ENCODE results near the gene GPR155.

GPR155 gene, protein sequence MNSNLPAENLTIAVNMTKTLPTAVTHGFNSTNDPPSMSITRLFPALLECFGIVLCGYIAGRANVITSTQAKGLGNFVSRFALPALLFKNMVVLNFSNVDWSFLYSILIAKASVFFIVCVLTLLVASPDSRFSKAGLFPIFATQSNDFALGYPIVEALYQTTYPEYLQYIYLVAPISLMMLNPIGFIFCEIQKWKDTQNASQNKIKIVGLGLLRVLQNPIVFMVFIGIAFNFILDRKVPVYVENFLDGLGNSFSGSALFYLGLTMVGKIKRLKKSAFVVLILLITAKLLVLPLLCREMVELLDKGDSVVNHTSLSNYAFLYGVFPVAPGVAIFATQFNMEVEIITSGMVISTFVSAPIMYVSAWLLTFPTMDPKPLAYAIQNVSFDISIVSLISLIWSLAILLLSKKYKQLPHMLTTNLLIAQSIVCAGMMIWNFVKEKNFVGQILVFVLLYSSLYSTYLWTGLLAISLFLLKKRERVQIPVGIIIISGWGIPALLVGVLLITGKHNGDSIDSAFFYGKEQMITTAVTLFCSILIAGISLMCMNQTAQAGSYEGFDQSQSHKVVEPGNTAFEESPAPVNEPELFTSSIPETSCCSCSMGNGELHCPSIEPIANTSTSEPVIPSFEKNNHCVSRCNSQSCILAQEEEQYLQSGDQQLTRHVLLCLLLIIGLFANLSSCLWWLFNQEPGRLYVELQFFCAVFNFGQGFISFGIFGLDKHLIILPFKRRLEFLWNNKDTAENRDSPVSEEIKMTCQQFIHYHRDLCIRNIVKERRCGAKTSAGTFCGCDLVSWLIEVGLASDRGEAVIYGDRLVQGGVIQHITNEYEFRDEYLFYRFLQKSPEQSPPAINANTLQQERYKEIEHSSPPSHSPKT

GRCh38 chr2:174486563-174487107 is at the start of gene GPR155:
GPR155 (minus strand) TSS chr2:174487029; CDS start chr2:174481956, 5,073 bp downstream.
- peak in 1 of 2 donors; percentile 22 for DNase-seq (ENCODE audit: low read depth in 2 of 2)

DNA sequence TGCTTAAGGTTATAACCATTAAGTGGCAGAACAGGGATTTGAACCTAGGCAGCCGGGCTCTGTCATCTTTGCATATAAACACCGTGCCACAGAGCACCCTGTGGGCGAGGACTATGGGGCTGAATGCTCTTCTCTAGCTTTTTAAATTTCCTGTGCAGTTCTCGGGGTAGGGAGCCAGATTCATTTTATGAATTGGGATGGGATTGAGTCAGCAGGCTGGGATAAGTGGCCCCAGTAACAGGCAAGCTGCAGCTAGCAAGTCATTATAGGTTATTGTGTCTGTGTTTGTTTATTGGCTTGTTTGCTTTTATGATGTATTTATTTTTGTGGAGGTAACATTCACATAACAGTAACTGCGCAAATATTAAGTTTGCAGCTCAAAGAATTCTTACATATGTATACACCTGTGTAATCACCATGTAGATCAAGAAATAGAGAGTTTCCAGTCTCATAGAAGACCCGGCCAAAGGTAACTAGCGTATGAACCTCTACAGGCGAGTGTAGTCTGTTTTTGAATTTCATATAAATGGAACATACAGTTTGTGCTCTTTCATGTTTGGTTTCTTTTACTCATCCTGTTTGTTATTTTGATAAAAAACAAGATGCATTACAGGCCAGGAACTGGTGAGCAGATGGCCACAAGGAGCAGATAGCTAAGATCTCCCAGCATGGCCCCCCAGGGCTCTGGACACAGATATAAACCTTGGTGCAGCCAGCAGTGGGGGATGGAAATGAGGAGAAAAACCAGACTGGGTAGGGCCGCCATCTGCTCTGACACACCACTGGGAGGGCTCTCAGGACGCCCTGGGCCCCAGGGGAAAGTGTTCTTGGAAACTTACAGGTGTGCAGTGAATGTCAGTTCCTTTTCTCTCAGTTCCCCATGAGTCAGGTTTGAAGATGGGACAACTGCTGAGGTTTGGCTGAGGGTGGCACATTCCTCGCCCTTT is 49.2 kb upstream of the GPR155 start:
- no peak for DNase-seq (ENCODE audit: low read depth in 2 of 2)

- no peak for DNase-seq (ENCODE audit: low read depth in 2 of 2)
These were observed 48.3 kb upstream of the GPR155 start for GRCh38 chr2:174535083-174535482.

DNA sequence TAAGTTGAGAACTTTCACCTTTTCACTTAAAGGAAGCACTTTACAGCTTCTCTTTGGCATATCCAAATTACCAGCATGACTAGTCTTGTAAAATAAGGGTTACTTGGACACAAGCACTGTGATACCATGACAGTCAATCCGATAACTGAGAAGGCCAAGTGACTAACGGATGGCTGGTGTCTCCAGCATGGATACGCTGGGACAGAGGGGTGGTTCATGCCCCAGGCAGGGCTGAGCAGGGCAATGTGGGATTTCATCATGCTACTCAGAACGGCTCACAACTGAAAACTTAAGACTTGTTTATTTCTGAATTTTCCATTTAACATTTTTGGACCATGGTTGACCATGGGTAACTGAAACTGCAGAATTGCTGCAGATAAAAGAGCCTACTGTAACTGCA is 43.1 kb upstream of the GPR155 start:
- no peak for DNase-seq (ENCODE audit: low read depth in 2 of 2)

DNA sequence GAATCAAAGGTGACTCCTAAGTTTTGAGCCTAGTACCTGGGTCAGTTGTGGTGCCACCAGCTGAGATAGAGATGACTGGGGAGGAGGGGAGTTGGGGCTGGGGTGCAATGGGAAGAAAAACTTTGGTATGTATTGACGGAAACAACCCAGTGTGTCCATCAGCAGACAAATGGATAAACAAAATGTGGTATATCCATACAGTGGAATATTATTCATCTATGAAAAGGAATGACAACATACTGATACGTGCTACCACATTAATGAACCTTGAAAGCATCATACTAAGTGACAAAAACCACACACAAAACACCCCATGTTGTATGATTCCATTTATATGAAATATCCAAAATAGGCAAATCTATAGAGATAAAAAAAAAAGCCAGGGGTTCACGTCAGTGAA is 41.1 kb upstream of the GPR155 start:
- DNase-seq (ENCODE audit: low read depth in 2 of 2), result no peak

- DNase-seq (ENCODE audit: low read depth in 2 of 2), result no peak
These were observed 40.4 kb upstream of the GPR155 start for GRCh38 chr2:174527101-174527721.

DNA sequence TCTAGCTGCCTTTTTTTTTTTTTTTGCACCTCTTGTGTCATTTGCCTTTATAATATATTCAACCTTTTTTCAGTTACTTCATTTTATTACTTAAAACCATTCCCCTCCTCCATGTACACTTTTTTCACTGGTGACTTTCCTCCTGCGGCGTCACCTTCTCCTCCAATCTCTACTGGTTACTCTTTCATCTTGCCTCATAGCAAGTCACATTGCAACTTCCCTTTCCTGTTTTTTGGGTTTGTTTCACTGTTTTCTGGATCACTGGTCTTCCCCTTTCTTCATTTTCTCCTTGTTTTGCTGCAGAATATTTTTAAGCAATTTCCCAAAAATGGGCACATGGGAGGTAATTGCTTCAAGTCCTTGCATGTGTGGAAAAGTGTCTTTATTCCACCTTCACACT is 37.7 kb upstream of the GPR155 start:
- DNase-seq (ENCODE audit: low read depth in 2 of 2), result no peak

DNA sequence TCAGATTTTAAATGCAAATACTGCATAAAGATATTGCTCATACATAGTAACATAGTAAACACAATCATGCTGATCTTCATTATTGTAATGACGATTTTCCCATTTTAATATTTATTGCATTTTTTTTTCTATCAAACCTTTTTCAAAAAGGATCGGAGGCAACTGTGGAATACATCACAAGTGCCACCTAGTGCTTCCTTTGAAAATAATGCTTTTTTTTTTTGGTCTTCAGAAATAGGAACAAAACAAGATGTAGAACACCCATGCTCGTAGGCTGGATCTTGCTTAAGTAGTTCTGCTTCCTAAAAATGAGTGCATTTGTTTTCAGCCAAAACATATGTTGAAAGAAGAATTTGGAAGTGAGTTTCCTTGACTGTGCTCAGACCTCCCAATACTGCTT is 35.7 kb upstream of the GPR155 start:
- DNase-seq (ENCODE audit: low read depth in 2 of 2), result no peak

GRCh38 chr2:174518395-174518794 is 31.6 kb upstream of the GPR155 start:
- no peak for DNase-seq (ENCODE audit: low read depth in 2 of 2)

- DNase-seq (ENCODE audit: low read depth in 2 of 2), result no peak
These were observed 29.9 kb upstream of the GPR155 start for GRCh38 chr2:174516501-174517378.

DNA sequence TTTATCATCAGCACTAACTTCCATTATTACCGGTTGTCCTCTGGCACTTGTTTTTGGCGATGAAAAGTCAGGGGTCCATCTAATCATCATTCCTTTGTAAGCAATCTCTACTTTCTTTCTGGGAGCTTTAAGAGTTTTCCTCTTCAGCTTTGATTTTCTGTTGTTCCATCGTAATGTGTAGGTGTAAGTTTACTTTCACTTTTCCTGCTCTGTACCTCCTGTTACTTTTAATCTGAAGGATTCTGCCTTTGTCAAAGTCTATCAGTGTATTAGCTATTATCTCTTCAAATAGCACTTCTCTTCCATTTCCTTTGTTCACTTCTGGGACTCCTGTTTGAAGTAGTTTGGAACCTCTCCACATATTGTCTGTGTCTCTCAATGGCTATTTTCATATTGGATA is 25.5 kb upstream of the GPR155 start:
- DNase-seq (ENCODE audit: low read depth in 2 of 2), result no peak

- DNase-seq (ENCODE audit: low read depth in 2 of 2), result no peak
These were observed 24.9 kb upstream of the GPR155 start for GRCh38 chr2:174511580-174512260.

DNA sequence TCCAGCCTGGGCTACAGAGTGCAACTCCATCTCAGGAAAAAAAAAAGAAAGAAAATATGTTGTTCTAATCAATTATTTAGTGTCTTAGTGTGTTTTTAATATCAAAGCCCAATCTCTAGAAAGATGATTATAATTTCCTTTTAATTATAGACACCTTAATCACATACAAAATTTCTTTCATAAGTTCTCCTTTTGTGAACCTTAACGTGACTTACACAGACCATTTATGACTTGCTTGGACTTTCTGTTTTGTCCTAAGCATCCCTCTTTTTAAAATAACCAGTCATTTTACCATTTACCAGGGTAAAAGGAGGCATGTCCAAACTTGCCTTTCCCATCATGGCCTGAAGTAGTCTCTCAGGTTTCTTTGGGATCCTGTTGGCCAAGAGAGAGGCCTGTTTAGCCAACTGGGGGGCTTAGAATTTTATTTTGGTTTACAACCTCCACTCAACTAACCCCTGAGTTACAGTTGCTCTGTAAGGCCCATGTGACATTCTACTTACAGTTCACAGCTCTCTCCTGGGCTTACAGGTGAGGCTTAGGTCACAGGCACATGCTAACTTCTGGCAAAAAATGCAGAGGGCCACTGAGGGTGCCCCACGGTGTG is 23.9 kb upstream of the GPR155 start:
- no peak for DNase-seq (ENCODE audit: low read depth in 2 of 2)

- DNase-seq (ENCODE audit: low read depth in 2 of 2), result no peak
These were observed 16.5 kb upstream of the GPR155 start for GRCh38 chr2:174503161-174503809.

GRCh38 chr2:174499371-174499770 is 12.5 kb upstream of the GPR155 start:
- no peak for DNase-seq (ENCODE audit: low read depth in 2 of 2)

DNA sequence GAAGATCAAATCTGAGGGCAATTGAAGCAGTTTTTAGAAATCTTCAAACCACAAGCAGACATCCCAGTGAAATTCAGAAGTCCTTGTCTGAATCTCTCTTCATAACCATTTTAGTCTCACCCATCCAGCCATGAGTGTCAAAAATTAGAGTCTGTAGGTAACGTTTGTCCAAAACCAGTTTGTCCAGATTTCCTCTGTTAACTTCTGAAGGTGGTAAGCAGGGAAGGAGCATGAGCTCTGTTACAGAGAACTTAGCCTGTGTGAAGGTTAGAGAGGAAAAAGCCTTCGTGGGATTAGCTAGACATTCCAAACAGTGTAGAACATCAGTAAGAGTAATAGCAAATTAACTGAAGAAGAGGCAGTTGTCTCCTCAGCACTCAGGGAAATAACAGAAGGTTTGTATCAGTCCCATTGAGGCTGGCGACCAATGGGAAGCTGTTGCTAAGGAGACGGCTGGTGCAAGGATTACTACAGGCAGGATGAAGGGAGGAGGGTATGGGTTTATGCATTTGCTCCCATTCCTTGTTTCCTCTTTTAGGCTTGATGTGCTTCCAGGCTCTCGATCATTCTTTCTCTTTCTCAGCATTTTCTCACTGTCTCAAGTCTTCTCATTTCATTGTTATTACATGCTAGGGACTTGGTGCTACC is 8.7 kb upstream of the GPR155 start:
- no peak for DNase-seq (ENCODE audit: low read depth in 2 of 2)

DNA sequence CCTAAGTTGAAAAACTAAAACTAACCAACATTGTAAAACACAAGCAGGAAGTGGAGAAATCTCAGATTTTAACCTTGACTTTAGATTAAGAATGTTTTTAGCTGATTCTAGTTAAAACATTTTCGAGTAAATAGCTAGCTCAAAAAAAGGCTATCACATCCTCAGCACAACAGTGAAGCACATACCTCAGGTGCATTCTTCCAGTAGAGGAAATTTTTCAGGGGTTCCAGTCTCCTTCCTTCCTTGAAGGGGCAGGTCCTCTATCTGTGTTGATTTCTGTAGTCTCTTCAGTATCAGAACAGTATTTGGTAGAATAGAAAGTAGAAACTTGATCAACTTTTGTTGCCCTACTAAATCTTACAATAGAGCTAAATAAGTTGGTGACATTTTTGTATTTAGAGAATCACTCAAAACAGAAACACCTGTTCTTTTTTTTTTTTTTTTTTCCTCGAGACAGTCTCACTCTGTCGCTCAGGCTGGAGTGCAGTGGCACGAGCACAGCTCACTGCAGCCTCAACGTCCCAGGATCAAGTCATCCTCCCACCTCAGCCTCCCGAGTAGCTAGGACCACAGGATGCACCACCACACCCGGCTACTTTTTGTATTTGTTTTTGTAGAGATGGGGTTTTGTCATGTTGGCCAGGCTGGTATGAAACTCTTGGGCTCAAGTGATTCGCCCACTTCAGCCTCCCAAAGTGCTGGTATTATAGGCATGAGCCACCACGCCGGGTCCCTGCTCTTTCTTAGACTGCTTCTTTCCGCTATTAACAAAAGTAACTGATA is 6.9 kb upstream of the GPR155 start:
- no peak for DNase-seq (ENCODE audit: low read depth in 2 of 2)

Measured in stimulated activated CD8-positive, alpha-beta memory T cell treated with anti-CD3 and anti-CD28 coated beads, Interleukin-15, amount 100 ng/mL, for 48 hours (primary cell).